GM23248 (cell line): ENCODE results near the gene TSEN54.

ENCODE experiments used
- EZH2 ChIP-seq: fragments of 200-600 bp; sonication (generic); IDR thresholded peaks from 2 replicates; pipeline ENCODE4 v1.6.1; 2018; ENCODE audit warnings: antibody characterized with exemption, mild to moderate bottlenecking; ENCODE audit not compliant: insufficient read depth, poor library complexity, severe bottlenecking
- EZH2phosphoT487 ChIP-seq: fragments of 200-600 bp; sonication (generic); IDR thresholded peaks from 2 replicates; pipeline ENCODE4 v1.6.1; 2018; ENCODE audit warnings: antibody characterized with exemption, moderate library complexity, mild to moderate bottlenecking, low read depth; ENCODE audit not compliant: insufficient read depth

GRCh38 chr17:75542229-75542628 is 25.9 kb downstream of the TSEN54 start:
- TF ChIP-seq EZH2 (no peak), EZH2phosphoT487 (no peak)
